ENCODE data around the gene CHMP5.

DNA sequence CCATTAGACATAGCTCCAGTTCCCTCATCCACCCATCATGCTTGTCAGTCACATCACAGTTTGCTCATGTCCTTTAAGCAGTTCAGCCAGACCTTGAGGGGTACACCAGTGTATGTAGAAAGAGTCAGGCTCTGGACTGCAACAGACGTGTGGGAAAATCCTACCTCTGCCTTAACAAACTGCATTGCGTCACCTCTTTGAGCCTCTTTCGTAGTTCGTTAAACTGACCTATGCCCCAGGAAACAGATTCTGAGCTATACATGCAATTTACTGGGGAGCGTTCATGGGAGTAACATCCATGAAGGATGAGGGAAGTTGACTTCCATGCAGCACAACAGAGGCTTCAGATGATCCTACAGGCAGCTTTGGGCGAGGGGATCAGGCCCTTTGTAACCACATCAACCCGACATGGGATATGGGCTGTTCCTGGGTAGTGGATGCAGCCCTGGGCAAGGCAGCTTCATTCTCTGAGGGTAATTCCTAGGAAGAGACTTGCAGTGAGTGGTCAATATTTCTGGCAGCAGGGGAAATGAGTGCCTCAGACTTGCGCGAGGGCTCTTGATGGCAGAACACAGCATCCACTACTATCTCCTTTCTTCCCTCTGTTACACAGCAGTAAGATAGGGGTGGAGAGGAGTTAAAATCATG lies 20.6 kb upstream of the CHMP5 start:
- TF ChIP-seq POLR2AphosphoS5 (IDR thresholded peaks at IDR 0.05; ENCODE audit: low read depth, low read length) (no peak), POLR2A (IDR thresholded peaks at IDR 0.05; ENCODE audit: low read depth, low read length) (no peak)
